ENCODE data around the gene RNF151. TPM values are rescaled to one million over a fixed set of nuclear protein-coding genes. Genes with fewer than 3 reads are reported as not detected.
A peak's percentile ranks its signal among the peaks of the same experiment; 100 is the strongest.
"Not testable (repeated sequence)": the region's sequence is repeated elsewhere in the genome, so short reads cannot be mapped to it uniquely, and the experiment has no call there.

RNF151 gene
- total RNA-seq, 1 donor from 2014 or later: not detected

GRCh38 chr16:1938910-1939309, 27.7 kb upstream of the RNF151 start:
- no peak for DNase-seq (ENCODE audit: low spot score)

GRCh38 chr16:1939833-1940232, 26.8 kb upstream of the RNF151 start:
- not testable (repeated sequence) for DNase-seq (ENCODE audit: low spot score)

GRCh38 chr16:1940273-1941161, 26.1 kb upstream of the RNF151 start:
- no peak for DNase-seq (ENCODE audit: low spot score)

- DNase-seq (ENCODE audit: low spot score): no peak
Measured at GRCh38 chr16:1941162-1942046, 25.3 kb upstream of the RNF151 start.

- DNase-seq (ENCODE audit: low spot score): no peak
Measured at GRCh38 chr16:1942047-1942809, 24.4 kb upstream of the RNF151 start.

- DNase-seq (ENCODE audit: low spot score): peak; percentile 100
Measured at GRCh38 chr16:1942810-1943726, 23.6 kb upstream of the RNF151 start, which contains the start of gene MSRB1. MSRB1 (minus strand) TSS chr16:1943199; CDS start chr16:1943156, 43 bp downstream.

GRCh38 chr16:1944612-1945199, 21.9 kb upstream of the RNF151 start:
- DNase-seq (ENCODE audit: low spot score): no peak

- DNase-seq (ENCODE audit: low spot score): no peak
Measured at GRCh38 chr16:1945559-1946391, 20.9 kb upstream of the RNF151 start.

- DNase-seq (ENCODE audit: low spot score): no peak
Measured at GRCh38 chr16:1946495-1947368, 19.9 kb upstream of the RNF151 start.

- DNase-seq (ENCODE audit: low spot score): no peak
Measured at GRCh38 chr16:1947369-1947670, 19.3 kb upstream of the RNF151 start.

GRCh38 chr16:1949507-1949906, 17.1 kb upstream of the RNF151 start:
- no peak for DNase-seq (ENCODE audit: low spot score)

- no peak for DNase-seq (ENCODE audit: low spot score)
Measured at GRCh38 chr16:1950047-1950446, 16.6 kb upstream of the RNF151 start.

GRCh38 chr16:1950559-1950958, 16.1 kb upstream of the RNF151 start:
- no peak for DNase-seq (ENCODE audit: low spot score)

GRCh38 chr16:1953734-1954133, 12.9 kb upstream of the RNF151 start:
- no peak for DNase-seq (ENCODE audit: low spot score)

GRCh38 chr16:1957434-1958142, 9.1 kb upstream of the RNF151 start:
- DNase-seq (ENCODE audit: low spot score): not testable (repeated sequence)

GRCh38 chr16:1958143-1958491, 8.5 kb upstream of the RNF151 start:
- DNase-seq (ENCODE audit: low spot score): not testable (repeated sequence)

GRCh38 chr16:1958715-1959268, 7.9 kb upstream of the RNF151 start:
- no peak for DNase-seq (ENCODE audit: low spot score)
